Body of pancreas (tissue), 4 donors: Measurements from ENCODE around the gene RIMKLB. TPM values are rescaled to one million over a fixed set of nuclear protein-coding genes. Genes with fewer than 3 reads are reported as not detected.

ENCODE experiments used
- ATAC-seq: fragments of 150-250 bp; one replicate; pipeline ENCODE4 v1.9.1; 2016
- DNase-seq, 4 donors: peaks; one replicate each; pipeline ENCODE4 v3.0.0-alpha.2; 2019
- H3K27ac ChIP-seq, 4 donors: fragments of 200-600 bp; sonication (generic); 1 replicate in 3 of 4; 2 replicates in 1 of 4; pipeline versions ENCODE4 v1.5.1 to v1.6.1; 2016 to 2019; ENCODE audit warnings: mild to moderate bottlenecking in 1 of 4, mixed read lengths in 1 of 4, moderate library complexity in 1 of 4
- H3K27me3 ChIP-seq, 2 donors: fragments of 200-600 bp; sonication (generic); one replicate each; pipeline ENCODE4 v1.6.0; 2016; ENCODE audit warnings: mild to moderate bottlenecking in 1 of 2
- H3K36me3 ChIP-seq, 2 donors: fragments of 200-600 bp; sonication (generic); replicated peaks in 1 of 2; 2 replicates each; pipeline ENCODE4 v1.5.1; 2016; ENCODE audit warnings: low read depth in 2 of 2; ENCODE audit not compliant: insufficient read depth in 1 of 2
- H3K4me1 ChIP-seq: fragments of 200-600 bp; sonication (generic); one replicate; pipeline ENCODE4 v1.6.0; 2016
- H3K4me3 ChIP-seq, 2 donors: fragments of 200-600 bp; sonication (generic); 1 replicate in 1 of 2; 2 replicates in 1 of 2; pipeline ENCODE4 v1.5.1; 2016 to 2019
- H3K9me3 ChIP-seq, 3 donors: fragments of 200-600 bp; sonication (generic); 1 replicate in 2 of 3; 2 replicates in 1 of 3; pipeline ENCODE4 v1.5.1; 2016
- CTCF ChIP-seq, 7 experiments: fragments of 450-650 bp in 4 of 7; fragments of 200-600 bp in 3 of 7; sonication (generic) in 3 of 7; IDR thresholded peaks; one replicate each; pipeline ENCODE4 v1.5.1; 2016 to 2019; ENCODE audit warnings: antibody characterized with exemption in 7 of 7
- POLR2A ChIP-seq, 3 donors: fragments of 450-650 bp; IDR thresholded peaks; one replicate each; pipeline ENCODE4 v1.6.1; 2016; ENCODE audit warnings: antibody characterized with exemption in 3 of 3, mild to moderate bottlenecking in 2 of 3
- WGBS, 2 donors: methylation state at CpG; one replicate each; pipeline ENCODE4 v1.1.5; 2017; 5-methylcytosine and 5-hydroxymethylcytosine counted together
- intact Hi-C: fragments of 100-400 bp; cut with DNase I; formaldehyde crosslinking; loops from one replicate; pipeline ENCODE4 v1.15.1; 2023
- total RNA-seq, 2 donors: library from RNA; depleted of rRNA; stranded (reverse); fragments of >200 nt; gene quantifications; one replicate each; pipeline ENCODE4 v1.1.0, GENCODE V29; 2016

RIMKLB gene
- 10 to 100 TPM; 18.1 to 19.5 TPM for total RNA-seq

GRCh38 chr12:8697476-8698131 lies at the start of gene RIMKLB:
TSS of gene RIMKLB (plus strand) at chr12:8697991. CDS start at chr12:8713867, 15,876 bp downstream.
- peaks cover 19% of the 10 kb centered on the region for H3K4me1 ChIP-seq
- TF ChIP-seq POLR2A (IDR thresholded peaks at IDR 0.05) (peak; percentile 35 to 77 (median 73)), CTCF (IDR thresholded peaks at IDR 0.05) (peak in 1 of 7 experiments; percentile 2)
- peak within 1 kb of the TSS; percentile 52 to 89 (median 66) for H3K27ac ChIP-seq
- H3K4me3 ChIP-seq = peak within 1 kb of the TSS; percentile 48 to 99
- no peaks in the 10 kb centered on the region for H3K9me3 ChIP-seq
- H3K36me3 ChIP-seq = no peaks in the 10 kb centered on the region
- ATAC-seq (peak; percentile 89), DNase-seq (peak; percentile 69 to 83 (median 73))
- no peaks in the 10 kb centered on the region for H3K27me3 ChIP-seq
- 0 to 1% methylated on average over 21 to 80 of the region's 88 CpGs for WGBS, 2 donors
- intact Hi-C loops = no loop called here

DNA sequence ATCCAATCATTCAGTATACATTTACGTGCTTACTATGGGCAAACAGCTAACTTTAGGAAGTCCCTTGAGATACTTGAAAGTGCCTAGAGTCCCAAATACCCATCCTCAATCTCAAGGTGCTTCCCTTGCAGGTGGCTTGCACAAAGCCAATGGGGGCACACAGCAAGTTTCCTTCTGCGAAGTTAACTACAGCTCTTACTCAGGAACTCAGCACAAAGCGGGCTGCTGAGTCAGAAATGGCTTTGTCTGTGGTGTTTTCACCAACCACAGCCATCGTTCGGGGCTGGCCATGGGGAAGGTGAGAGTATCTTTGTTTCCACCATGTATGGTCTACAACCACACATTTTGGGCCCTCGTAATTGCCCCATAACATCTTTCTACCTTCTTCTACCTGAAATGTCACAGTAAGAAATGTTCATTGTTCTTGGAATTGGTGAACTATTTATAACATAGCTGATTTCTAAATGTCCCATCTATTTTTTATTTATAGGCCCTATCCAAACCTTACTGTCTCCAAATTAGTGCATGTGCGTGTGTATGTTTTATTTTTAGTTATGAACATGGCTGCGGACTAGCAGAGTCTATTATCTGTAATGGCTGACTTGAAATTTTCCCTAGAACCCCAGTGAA lies 49.1 kb upstream of the RIMKLB start:
- Histone ChIP-seq H3K27ac (no peak overlapping the region), H3K4me3 (no peak overlapping the region), H3K36me3 (no peaks in the 10 kb centered on the region), H3K9me3 (no peaks in the 10 kb centered on the region), H3K4me1 (no peaks in the 10 kb centered on the region), H3K27me3 (no peaks in the 10 kb centered on the region)
- intact Hi-C loops = no loop called here
- ATAC-seq (no peak), DNase-seq (no peak)
- 77 to 78% methylated on average over 8 of the region's 8 CpGs for WGBS, 2 donors
- TF ChIP-seq CTCF (IDR thresholded peaks at IDR 0.05) = no peak
- no peak for TF ChIP-seq POLR2A (IDR thresholded peaks at IDR 0.05)

- H3K27me3 ChIP-seq = no peaks in the 10 kb centered on the region
- intact Hi-C loops = no loop called here
Measured at GRCh38 chr12:8655421-8655820, 42.4 kb upstream of the RIMKLB start.

GRCh38 chr12:8658346-8658745 lies 39.4 kb upstream of the RIMKLB start:
- no peak for TF ChIP-seq POLR2A (IDR thresholded peaks at IDR 0.05)
- TF ChIP-seq CTCF (IDR thresholded peaks at IDR 0.05) = no peak
- Histone ChIP-seq H3K27ac (no peak overlapping the region), H3K9me3 (no peaks in the 10 kb centered on the region), H3K36me3 (no peaks in the 10 kb centered on the region), H3K4me1 (no peaks in the 10 kb centered on the region), H3K4me3 (no peak overlapping the region), H3K27me3 (no peaks in the 10 kb centered on the region)
- no peak for ATAC-seq
- intact Hi-C loops = no loop called here
- 23 to 43% methylated on average over 1 of the region's 1 CpG for WGBS, 2 donors
- no peak for DNase-seq

More at GRCh38 chr12:8655421-8655820, 42.4 kb upstream of the RIMKLB start:
- ATAC-seq = no peak
- Histone ChIP-seq H3K9me3 (no peaks in the 10 kb centered on the region), H3K4me1 (no peaks in the 10 kb centered on the region), H3K27ac (no peak overlapping the region), H3K4me3 (no peak overlapping the region), H3K36me3 (no peaks in the 10 kb centered on the region)
- no peak for TF ChIP-seq CTCF (IDR thresholded peaks at IDR 0.05)
- WGBS, 2 donors = 69 to 73% methylated on average over 6 of the region's 6 CpGs
- DNase-seq = no peak
